ENCODE measurements around the gene RABEP2. TPM values are rescaled to one million over a fixed set of nuclear protein-coding genes. Genes with fewer than 3 reads are reported as not detected.

The RABEP2 gene
- total RNA-seq, 1 experiment from 2014 or later = 48.5 TPM

GRCh38 chr16:28876973-28877654 lies 47.9 kb downstream of the RABEP2 start:
- POLR2A ChIA-PET (ENCODE audit: unreplicated experiment) = no interaction called here
- intact Hi-C loops (cut with micrococcal nuclease; ENCODE audit: unreplicated experiment) = loop anchor here (5.0 kb wide), 1 partner anchor 70 kb away; no protein-coding TSS in a partner anchor

GRCh38 chr16:28876019-28876659 lies 48.9 kb downstream of the RABEP2 start:
- Histone ChIP-seq H3K9me2 (ENCODE audit: insufficient read depth) (no peaks in the 10 kb centered on the region), H3K27me3 (ENCODE audit: insufficient read depth, low read depth) (no peaks in the 10 kb centered on the region), H3K79me2 (ENCODE audit: low read depth) (no peaks in the 10 kb centered on the region), H3F3A (ENCODE audit: insufficient read depth, low read depth) (peaks cover 17% of the 10 kb centered on the region; the same call in 1 of the 2 replicates), H3K9me3 (ENCODE audit: insufficient read depth, low read depth) (no peaks in the 10 kb centered on the region), H4K20me1 (ENCODE audit: insufficient read depth) (peaks cover 3% of the 10 kb centered on the region; the same call in 1 of the 2 replicates), H3K36me3 (ENCODE audit: low read depth) (no peaks in the 10 kb centered on the region), H3K4me2 (no peak overlapping the region), H3K27ac (no peak overlapping the region), H3K4me3 (no peak overlapping the region), H2AFZ (no peak overlapping the region), H3K4me1 (replicated peaks; ENCODE audit: insufficient read depth) (peaks cover 6% of the 10 kb centered on the region; the same call in 1 of the 2 replicates)
- no peak for TF ChIP-seq EZH2 (IDR thresholded peaks at IDR 0.05; ENCODE audit: low read depth)
- BruUV-seq (replicated peaks) = no TSS peak
- POLR2A ChIA-PET (ENCODE audit: unreplicated experiment) = no interaction called here
- CTCF ChIA-PET = interaction anchor here (0.6 kb wide), 1 partner anchor 1188 kb away, joined by 3 read pairs; no protein-coding TSS in a partner anchor
- DNase-seq = no peak
- intact Hi-C loops (cut with micrococcal nuclease; ENCODE audit: unreplicated experiment) = loop anchor here (5.0 kb wide), 1 partner anchor 71 kb away; no protein-coding TSS in a partner anchor

More at GRCh38 chr16:28876973-28877654, 47.9 kb downstream of the RABEP2 start:
- TF ChIP-seq CTCF (conservative IDR thresholded peaks at IDR 0.05) = no peak
- TF ChIP-seq EZH2 (IDR thresholded peaks at IDR 0.05; ENCODE audit: low read depth) = no peak
- H3F3A ChIP-seq (ENCODE audit: insufficient read depth, low read depth) = peaks cover 17% of the 10 kb centered on the region; the same call in 1 of the 2 replicates
- H3K4me3 ChIP-seq = no peak overlapping the region
- H3K9me3 ChIP-seq (ENCODE audit: insufficient read depth, low read depth) = no peaks in the 10 kb centered on the region
- H4K20me1 ChIP-seq (ENCODE audit: insufficient read depth) = peaks cover 3% of the 10 kb centered on the region; the same call in 1 of the 2 replicates
- DNase-seq = no peak
- no peak overlapping the region for H3K27ac ChIP-seq
- no TSS peak for BruUV-seq (replicated peaks)
- H3K36me3 ChIP-seq (ENCODE audit: low read depth) = no peaks in the 10 kb centered on the region
- CTCF ChIA-PET = no interaction called here
- no peak overlapping the region for H2AFZ ChIP-seq
- no peaks in the 10 kb centered on the region for H3K79me2 ChIP-seq (ENCODE audit: low read depth)
- no peaks in the 10 kb centered on the region for H3K27me3 ChIP-seq (ENCODE audit: insufficient read depth, low read depth)
- H3K9me2 ChIP-seq (ENCODE audit: insufficient read depth) = no peaks in the 10 kb centered on the region
- H3K4me1 ChIP-seq (replicated peaks; ENCODE audit: insufficient read depth) = peaks cover 6% of the 10 kb centered on the region; the same call in 1 of the 2 replicates
- no peak overlapping the region for H3K4me2 ChIP-seq

- Histone ChIP-seq H3K79me2 (ENCODE audit: low read depth) (no peaks in the 10 kb centered on the region), H3K27ac (no peak overlapping the region), H3K9me3 (ENCODE audit: insufficient read depth, low read depth) (no peaks in the 10 kb centered on the region), H3K4me1 (replicated peaks; ENCODE audit: insufficient read depth) (peaks cover 6% of the 10 kb centered on the region; the same call in 1 of the 2 replicates), H2AFZ (no peak overlapping the region), H4K20me1 (ENCODE audit: insufficient read depth) (peaks cover 3% of the 10 kb centered on the region; the same call in 1 of the 2 replicates), H3K9me2 (ENCODE audit: insufficient read depth) (no peaks in the 10 kb centered on the region), H3K36me3 (ENCODE audit: low read depth) (no peaks in the 10 kb centered on the region), H3F3A (ENCODE audit: insufficient read depth, low read depth) (peaks cover 17% of the 10 kb centered on the region; the same call in 1 of the 2 replicates), H3K27me3 (ENCODE audit: insufficient read depth, low read depth) (no peaks in the 10 kb centered on the region), H3K4me2 (no peak overlapping the region), H3K4me3 (no peak overlapping the region)
- no peak for DNase-seq
- ChIA-PET POLR2A (ENCODE audit: unreplicated experiment) (no interaction called here), CTCF (interaction anchor here (0.6 kb wide), 1 partner anchor 1189 kb away, joined by 3 read pairs; no protein-coding TSS in a partner anchor)
- no TSS peak for BruUV-seq (replicated peaks)
- TF ChIP-seq CTCF (conservative IDR thresholded peaks at IDR 0.05) (no peak), EZH2 (IDR thresholded peaks at IDR 0.05; ENCODE audit: low read depth) (no peak)
- intact Hi-C loops (cut with micrococcal nuclease; ENCODE audit: unreplicated experiment) = loop anchor here (5.0 kb wide), 1 partner anchor 72 kb away; no protein-coding TSS in a partner anchor
Measured at GRCh38 chr16:28875134-28876018, 49.7 kb downstream of the RABEP2 start.

Measured in PC-9 (cell line).